ENCODE data around the gene FHAD1.

FHAD1 gene

GRCh38 chr1:15439325-15439724 is 192.3 kb downstream of the FHAD1 start:
- DNase-seq (ENCODE audit: low spot score): no peak

- no peak for DNase-seq (ENCODE audit: low spot score)
Measured at GRCh38 chr1:15440357-15440756, 193.3 kb downstream of the FHAD1 start.

- DNase-seq (ENCODE audit: low spot score): no peak
Measured at GRCh38 chr1:15441247-15441646, 194.2 kb downstream of the FHAD1 start.

GRCh38 chr1:15442119-15442518 is 195.1 kb downstream of the FHAD1 start:
- DNase-seq (ENCODE audit: low spot score): no peak

GRCh38 chr1:15442759-15443158 is 195.7 kb downstream of the FHAD1 start:
- no peak for DNase-seq (ENCODE audit: low spot score)

GRCh38 chr1:15443281-15443680 is 196.3 kb downstream of the FHAD1 start:
- no peak for DNase-seq (ENCODE audit: low spot score)

- no peak for DNase-seq (ENCODE audit: low spot score)
Measured at GRCh38 chr1:15444468-15445389, 197.7 kb downstream of the FHAD1 start.

- no peak for DNase-seq (ENCODE audit: low spot score)
Measured at GRCh38 chr1:15445390-15446122, 198.5 kb downstream of the FHAD1 start.

- DNase-seq (ENCODE audit: low spot score): no peak
Measured at GRCh38 chr1:15446212-15446611, 199.2 kb downstream of the FHAD1 start.
